ENCODE data around the gene REN.

REN gene

GRCh38 chr1:204107892-204108291, 58.2 kb downstream of the REN start:
- TF ChIP-seq CTCF (IDR thresholded peaks at IDR 0.05; ENCODE audit: insufficient read depth, missing control alignments), result no peak
- DNase-seq (ENCODE audit: insufficient read length, low spot score), result no peak
- no peak for FAIRE-seq

GRCh38 chr1:204106825-204107224, 59.3 kb downstream of the REN start:
- DNase-seq (ENCODE audit: insufficient read length, low spot score) (no peak), FAIRE-seq (no peak)
- TF ChIP-seq CTCF (IDR thresholded peaks at IDR 0.05; ENCODE audit: insufficient read depth, missing control alignments), result no peak

- no peak for TF ChIP-seq CTCF (IDR thresholded peaks at IDR 0.05; ENCODE audit: insufficient read depth, missing control alignments)
- FAIRE-seq, result no peak
Measured at GRCh38 chr1:204105131-204105515, 61.0 kb downstream of the REN start.

More at GRCh38 chr1:204105131-204105515, 61.0 kb downstream of the REN start:
- DNase-seq (ENCODE audit: insufficient read length, low spot score), result no peak
